Measurements from ENCODE around the gene TUBA3D.
"Not testable (repeated sequence)": the region's sequence is repeated elsewhere in the genome, so short reads cannot be mapped to it uniquely, and the experiment has no call there.

The TUBA3D gene

DNA sequence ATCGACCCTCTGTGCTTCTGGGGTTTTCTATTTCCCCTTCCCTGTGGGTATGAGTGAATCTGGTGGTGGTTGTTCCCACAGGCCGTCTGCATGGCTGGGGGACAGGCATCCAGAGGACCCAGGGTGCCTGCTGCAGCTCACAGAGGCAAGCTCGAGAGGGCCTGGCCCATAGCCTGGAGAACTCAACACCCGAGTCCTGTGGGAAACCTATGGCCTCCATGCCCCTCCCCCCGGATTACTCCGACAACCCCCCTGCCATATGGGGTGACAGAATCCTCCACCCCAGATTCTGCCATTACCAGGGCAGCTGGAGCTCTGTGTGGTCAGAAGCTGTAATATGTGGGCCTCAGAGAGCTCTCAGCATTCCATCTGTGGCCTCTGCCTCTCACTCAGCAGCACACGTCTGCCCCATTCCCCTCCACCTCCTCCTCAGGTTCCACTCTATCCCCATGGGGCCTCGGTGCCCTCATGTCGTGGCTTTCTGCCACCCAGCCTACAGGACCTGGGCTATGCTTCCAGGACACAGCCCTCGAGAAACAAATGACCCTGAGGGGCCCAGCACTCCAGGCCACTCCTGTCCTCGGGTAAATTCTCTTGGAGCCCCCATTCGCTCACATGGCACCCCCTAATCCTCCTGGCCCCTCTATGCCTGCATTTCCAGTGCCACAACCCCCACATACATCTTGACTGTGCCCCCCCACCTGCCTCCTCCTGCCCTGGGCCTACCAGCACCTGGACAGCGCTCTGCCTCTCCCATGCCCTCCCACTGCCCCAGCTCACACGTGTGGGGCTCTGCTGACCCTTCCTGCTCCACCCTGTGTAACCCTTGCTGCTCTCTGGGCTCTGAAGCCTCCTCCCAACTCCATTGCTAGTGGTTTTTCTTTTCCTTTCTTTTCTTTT lies 12.6 kb downstream of the TUBA3D start:
- H3K9ac ChIP-seq (ENCODE audit: low read depth, low read length): no peak overlapping the region
- no peak overlapping the region for H3K4me3 ChIP-seq (ENCODE audit: low read length)
- H3K36me3 ChIP-seq (ENCODE audit: insufficient read depth, low read length): peaks cover 6% of the 10 kb centered on the region

DNA sequence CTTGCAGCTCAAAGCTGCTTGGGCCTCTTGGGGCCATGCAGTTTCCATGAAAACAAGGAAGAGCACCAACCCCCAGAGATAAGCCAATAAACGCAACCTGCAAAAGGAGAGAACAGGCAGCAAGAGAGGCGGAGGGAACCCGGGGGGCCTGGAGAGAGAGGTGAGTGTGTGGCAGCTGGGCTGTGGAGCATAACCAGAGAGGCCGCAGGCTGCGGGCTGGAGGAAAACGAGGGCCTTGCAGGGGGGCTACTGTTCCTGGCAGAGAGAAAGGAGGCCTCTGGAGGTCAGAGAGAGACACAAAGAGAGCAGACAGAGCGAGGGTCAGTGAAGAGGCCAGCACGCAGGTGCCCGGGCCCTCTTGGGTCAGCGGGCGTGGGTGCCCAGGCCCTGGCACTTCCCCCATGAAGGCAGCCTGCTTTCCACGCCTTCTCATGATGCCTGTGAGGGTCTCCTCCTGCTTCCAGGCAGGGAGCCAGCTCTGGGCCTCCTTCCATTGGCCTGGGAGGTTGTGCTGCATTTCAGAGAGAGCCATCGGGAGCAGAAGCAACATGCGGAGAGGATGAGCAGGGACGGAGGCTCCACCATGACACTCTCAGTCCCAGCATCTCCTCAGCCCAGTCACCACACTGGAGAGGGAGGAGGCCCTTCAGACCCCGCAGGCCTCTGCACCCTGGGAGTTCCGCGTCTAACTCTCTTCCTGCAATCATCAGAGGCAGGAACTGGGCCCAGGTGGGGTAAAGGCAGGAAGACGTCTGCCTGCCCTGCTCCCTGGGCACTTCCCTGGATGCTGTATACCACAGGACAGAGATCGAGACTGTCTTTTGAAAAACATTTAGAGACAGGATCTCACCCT lies 14.9 kb downstream of the TUBA3D start:
- not testable (repeated sequence) for H3K27me3 ChIP-seq (ENCODE audit: control insufficient read depth, insufficient read depth, low read length); H3K9me3 ChIP-seq (replicated peaks; ENCODE audit: low read length); H3K4me1 ChIP-seq (ENCODE audit: control insufficient read depth, insufficient read depth, low read length); H3K36me3 ChIP-seq (ENCODE audit: insufficient read depth, low read length)
- H3K4me2 ChIP-seq (ENCODE audit: low read length): peak overlapping the region; percentile 84
- H3K9ac ChIP-seq (ENCODE audit: low read depth, low read length): peak overlapping the region; percentile 95
- peak overlapping the region; percentile 69 for H3K4me3 ChIP-seq (ENCODE audit: low read length)

More for the DNA sequence above, 12.6 kb downstream of the TUBA3D start:
- no peak overlapping the region for H3K4me2 ChIP-seq (ENCODE audit: low read length)
- H3K27me3 ChIP-seq (ENCODE audit: control insufficient read depth, insufficient read depth, low read length): no peaks in the 10 kb centered on the region
- H3K9me3 ChIP-seq (replicated peaks; ENCODE audit: low read length): no peaks in the 10 kb centered on the region
- no peaks in the 10 kb centered on the region for H3K4me1 ChIP-seq (ENCODE audit: control insufficient read depth, insufficient read depth, low read length)

- not testable (repeated sequence) for H3K4me1 ChIP-seq (ENCODE audit: control insufficient read depth, insufficient read depth, low read length)
Observed at GRCh38 chr2:131491469-131491836, 15.5 kb downstream of the TUBA3D start.

DNA sequence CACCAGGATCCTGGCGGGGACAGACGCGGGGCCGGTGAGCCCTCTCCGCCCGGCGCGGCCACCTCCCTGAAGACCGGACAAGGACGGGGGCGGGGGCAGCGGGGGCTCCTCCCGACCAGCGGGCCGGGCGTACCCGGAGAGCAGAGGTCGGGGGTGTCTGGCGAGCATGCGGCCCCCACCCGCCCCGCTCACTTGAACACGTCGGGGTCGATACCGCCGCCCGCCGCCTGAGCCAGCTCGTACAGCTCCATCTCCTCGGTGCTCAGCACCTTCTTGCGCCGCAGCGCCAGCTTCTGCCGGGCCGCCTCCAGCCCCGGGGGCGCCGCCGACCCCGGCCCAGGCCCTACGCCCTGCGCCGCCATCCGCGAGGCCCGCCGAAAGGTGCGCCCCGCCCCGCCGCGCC lies 16.1 kb downstream of the TUBA3D start, which contains the start of gene MZT2A:
Gene MZT2A, minus strand, starts transcription at position 383 of the 403 bp plus-strand sequence. Its CDS starts 21 bp downstream, at position 362.
- H3K4me3 ChIP-seq (ENCODE audit: low read length): peak within 1 kb of the TSS; percentile 90
- peak within 1 kb of the TSS; percentile 94 for H3K4me2 ChIP-seq (ENCODE audit: low read length)
- not testable (repeated sequence) for H3K9me3 ChIP-seq (replicated peaks; ENCODE audit: low read length); H3K27me3 ChIP-seq (ENCODE audit: control insufficient read depth, insufficient read depth, low read length); H3K36me3 ChIP-seq (ENCODE audit: insufficient read depth, low read length); H3K4me1 ChIP-seq (ENCODE audit: control insufficient read depth, insufficient read depth, low read length)
- peak within 1 kb of the TSS; percentile 95 for H3K9ac ChIP-seq (ENCODE audit: low read depth, low read length)

More at GRCh38 chr2:131491469-131491836, 15.5 kb downstream of the TUBA3D start:
- not testable (repeated sequence) for H3K27me3 ChIP-seq (ENCODE audit: control insufficient read depth, insufficient read depth, low read length); H3K36me3 ChIP-seq (ENCODE audit: insufficient read depth, low read length); H3K9me3 ChIP-seq (replicated peaks; ENCODE audit: low read length)
- Histone ChIP-seq H3K4me3 (ENCODE audit: low read length) (peak overlapping the region; percentile 69), H3K9ac (ENCODE audit: low read depth, low read length) (peak overlapping the region; percentile 95), H3K4me2 (ENCODE audit: low read length) (peak overlapping the region; percentile 84)

- H3K4me1 ChIP-seq (ENCODE audit: control insufficient read depth, insufficient read depth, low read length): no peaks in the 10 kb centered on the region
- no peaks in the 10 kb centered on the region for H3K9me3 ChIP-seq (replicated peaks; ENCODE audit: low read length)
- peaks cover 6% of the 10 kb centered on the region for H3K36me3 ChIP-seq (ENCODE audit: insufficient read depth, low read length)
- H3K27me3 ChIP-seq (ENCODE audit: control insufficient read depth, insufficient read depth, low read length): no peaks in the 10 kb centered on the region
- H3K4me3 ChIP-seq (ENCODE audit: low read length): peak overlapping the region; percentile 90
- H3K4me2 ChIP-seq (ENCODE audit: low read length): peak overlapping the region; percentile 94
- H3K9ac ChIP-seq (ENCODE audit: low read depth, low read length): peak overlapping the region; percentile 95
Observed at GRCh38 chr2:131492418-131493198, 16.7 kb downstream of the TUBA3D start.

DNA sequence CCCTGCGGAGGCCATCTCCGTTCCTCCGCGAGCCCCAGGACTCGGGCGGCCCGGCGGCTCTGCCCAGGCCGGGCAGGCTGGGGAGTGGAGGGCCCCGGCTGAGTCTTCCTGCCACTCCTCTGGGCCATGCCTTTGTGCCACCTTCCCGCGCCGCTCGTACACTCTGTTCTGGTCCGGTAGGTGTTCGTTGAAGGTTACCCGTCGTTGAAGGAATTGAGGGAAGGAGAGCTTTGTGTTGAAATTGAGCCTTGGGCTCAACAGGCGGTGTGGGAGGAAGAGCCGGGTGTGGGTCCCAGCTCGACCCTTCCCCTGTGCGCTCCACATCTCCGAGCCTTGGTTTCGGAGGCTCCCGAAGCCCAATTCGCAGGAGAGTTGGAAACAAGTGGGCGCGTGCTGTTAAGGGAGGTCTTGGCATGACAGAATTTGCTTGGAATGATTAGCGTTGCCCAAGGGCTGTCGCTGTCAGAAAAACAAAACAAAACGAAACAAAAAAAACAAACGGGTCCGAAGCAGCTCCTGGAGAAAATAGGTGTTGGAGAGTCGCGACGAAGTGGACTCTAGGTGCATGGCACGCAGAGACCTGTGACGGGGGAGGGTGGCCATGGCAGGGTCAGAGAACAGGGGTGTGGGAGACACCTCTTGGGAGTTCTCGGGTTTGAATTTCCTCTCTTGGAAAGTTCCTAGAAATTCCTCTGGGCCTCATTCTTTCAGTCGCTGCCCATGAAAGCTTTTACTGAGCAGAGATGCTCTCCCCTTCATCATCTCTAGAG lies 17.5 kb downstream of the TUBA3D start:
- no peaks in the 10 kb centered on the region for H3K27me3 ChIP-seq (ENCODE audit: control insufficient read depth, insufficient read depth, low read length)
- peak overlapping the region; percentile 90 for H3K4me3 ChIP-seq (ENCODE audit: low read length)

GRCh38 chr2:131495506-131495905 lies 19.6 kb downstream of the TUBA3D start:
- not testable (repeated sequence) for H3K9me3 ChIP-seq (replicated peaks; ENCODE audit: low read length); H3K27me3 ChIP-seq (ENCODE audit: control insufficient read depth, insufficient read depth, low read length); H3K9ac ChIP-seq (ENCODE audit: low read depth, low read length); H3K4me2 ChIP-seq (ENCODE audit: low read length); H3K4me1 ChIP-seq (ENCODE audit: control insufficient read depth, insufficient read depth, low read length); H3K36me3 ChIP-seq (ENCODE audit: insufficient read depth, low read length); H3K4me3 ChIP-seq (ENCODE audit: low read length)

More for the DNA sequence above, 17.5 kb downstream of the TUBA3D start:
- Histone ChIP-seq H3K9me3 (replicated peaks; ENCODE audit: low read length) (no peaks in the 10 kb centered on the region), H3K4me2 (ENCODE audit: low read length) (peak overlapping the region; percentile 94), H3K4me1 (ENCODE audit: control insufficient read depth, insufficient read depth, low read length) (peaks cover 3% of the 10 kb centered on the region), H3K9ac (ENCODE audit: low read depth, low read length) (peak overlapping the region; percentile 95), H3K36me3 (ENCODE audit: insufficient read depth, low read length) (peaks cover 6% of the 10 kb centered on the region)

DNA sequence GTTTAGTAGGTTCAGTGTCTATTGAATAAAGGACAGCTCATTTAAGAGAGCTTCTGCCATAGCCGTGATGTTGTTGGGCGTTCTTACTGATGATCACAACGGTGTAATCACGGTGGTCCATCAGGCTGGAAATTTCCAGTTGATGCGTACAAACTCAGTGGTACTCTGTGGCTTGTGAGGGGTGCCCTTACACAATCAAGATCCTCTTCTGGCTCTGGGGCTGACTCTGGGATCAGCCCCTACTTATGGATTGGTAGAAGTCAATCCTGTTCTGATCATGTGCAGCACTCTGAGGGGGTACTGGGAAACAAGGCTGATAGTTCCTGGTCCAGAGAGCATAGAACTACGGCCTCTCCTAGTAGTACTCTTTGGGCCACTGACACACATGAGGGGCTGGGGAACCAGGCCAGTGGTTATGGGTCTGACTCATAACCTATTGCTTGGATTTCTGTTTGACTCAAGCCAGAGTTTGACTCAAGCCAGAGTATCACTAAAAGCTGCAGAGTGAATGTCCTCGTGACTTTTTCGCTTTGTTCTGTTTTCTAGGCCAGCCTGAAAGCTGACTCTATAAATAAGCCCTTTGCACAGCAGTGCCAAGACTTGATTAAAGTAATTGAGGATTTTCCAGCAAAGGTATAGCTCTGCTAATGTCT lies 22.5 kb downstream of the TUBA3D start:
- peaks cover 17% of the 10 kb centered on the region for H3K36me3 ChIP-seq (ENCODE audit: insufficient read depth, low read length)
- not testable (repeated sequence) for H3K9ac ChIP-seq (ENCODE audit: low read depth, low read length); H3K4me3 ChIP-seq (ENCODE audit: low read length); H3K4me1 ChIP-seq (ENCODE audit: control insufficient read depth, insufficient read depth, low read length); H3K4me2 ChIP-seq (ENCODE audit: low read length); H3K9me3 ChIP-seq (replicated peaks; ENCODE audit: low read length); H3K27me3 ChIP-seq (ENCODE audit: control insufficient read depth, insufficient read depth, low read length)

DNA sequence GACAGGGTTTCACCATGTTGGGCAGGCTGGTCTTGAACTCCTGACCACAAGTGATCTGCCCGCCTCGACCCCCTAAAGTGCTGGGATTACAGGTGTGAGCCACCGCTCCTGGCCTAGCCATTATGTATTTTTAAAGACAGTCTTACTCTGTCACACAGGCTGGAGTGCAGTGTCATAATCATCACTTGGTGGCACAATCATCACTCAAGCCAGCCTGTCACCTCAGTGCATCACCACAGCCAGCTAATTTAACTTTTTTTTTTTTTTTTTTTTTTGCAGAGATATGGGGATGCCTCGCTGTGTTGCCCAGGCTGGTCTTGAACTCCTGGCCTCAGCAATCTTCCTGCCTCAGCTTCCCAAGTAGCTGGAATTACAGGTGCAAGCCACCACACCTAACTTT lies 27.7 kb downstream of the TUBA3D start:
- peaks cover 34% of the 10 kb centered on the region for H3K36me3 ChIP-seq (ENCODE audit: insufficient read depth, low read length)
- H3K4me3 ChIP-seq (ENCODE audit: low read length); H3K9ac ChIP-seq (ENCODE audit: low read depth, low read length); H3K9me3 ChIP-seq (replicated peaks; ENCODE audit: low read length); H3K4me2 ChIP-seq (ENCODE audit: low read length); H3K27me3 ChIP-seq (ENCODE audit: control insufficient read depth, insufficient read depth, low read length); H3K4me1 ChIP-seq (ENCODE audit: control insufficient read depth, insufficient read depth, low read length): not testable (repeated sequence)

DNA sequence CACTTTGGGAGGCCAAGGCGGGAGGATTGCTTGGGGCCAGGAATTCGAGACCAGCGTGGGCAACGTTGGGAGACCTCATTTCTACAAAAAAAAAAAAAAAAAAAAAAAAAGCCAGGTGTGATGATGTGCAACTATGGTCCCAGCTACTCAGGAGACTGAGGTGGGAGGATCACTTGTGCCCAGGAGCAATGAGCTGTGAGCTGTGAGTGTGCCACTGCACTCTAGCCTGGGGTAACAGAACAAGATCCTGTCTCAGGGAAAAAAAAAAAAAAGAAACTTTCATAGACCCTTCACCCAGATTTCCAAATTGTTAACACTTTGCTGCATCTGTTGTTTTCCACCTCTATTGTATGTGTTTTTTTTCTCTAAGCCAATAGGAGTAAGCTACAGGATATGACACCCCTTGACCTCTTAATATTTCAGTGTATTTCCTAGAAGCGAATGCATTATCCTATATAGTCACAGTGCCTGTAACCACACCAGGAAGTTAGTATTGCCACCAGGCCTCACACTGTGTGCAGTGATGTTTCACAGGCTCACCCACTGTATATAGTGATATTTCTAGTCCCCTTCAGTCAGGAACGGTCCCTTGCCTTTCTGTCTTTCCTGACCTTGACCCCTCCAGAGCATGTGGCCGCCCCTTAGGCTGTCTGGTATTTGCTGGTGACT lies 28.3 kb downstream of the TUBA3D start:
- H3K4me3 ChIP-seq (ENCODE audit: low read length); H3K4me2 ChIP-seq (ENCODE audit: low read length); H3K9ac ChIP-seq (ENCODE audit: low read depth, low read length); H3K4me1 ChIP-seq (ENCODE audit: control insufficient read depth, insufficient read depth, low read length); H3K9me3 ChIP-seq (replicated peaks; ENCODE audit: low read length); H3K27me3 ChIP-seq (ENCODE audit: control insufficient read depth, insufficient read depth, low read length): not testable (repeated sequence)
- H3K36me3 ChIP-seq (ENCODE audit: insufficient read depth, low read length): peaks cover 37% of the 10 kb centered on the region

All from skeletal muscle satellite cell (primary cell).